H1 (cell line): Measurements from ENCODE around the gene STXBP2. TPM values are rescaled to one million over a fixed set of nuclear protein-coding genes. Genes with fewer than 3 reads are reported as not detected.

Experiments used
- CTBP2 ChIP-seq: IDR thresholded peaks from 2 replicates; pipeline ENCODE4 v1.7.0; 2011; ENCODE audit warnings: borderline replicate concordance, mild to moderate bottlenecking, moderate library complexity, mixed read lengths, low read length; ENCODE audit not compliant: insufficient read depth, insufficient read length
- KDM5A ChIP-seq: fragments of 200-600 bp; IDR thresholded peaks from 2 replicates; pipeline ENCODE4 v1.7.1; 2012; ENCODE audit warnings: mild to moderate bottlenecking, low read length, inconsistent platforms, mixed read lengths
- polyA plus RNA-seq, 7 experiments: library from polyadenylated mRNA; depleted of rRNA in 3 of 7; stranded (reverse) in 5 of 7; unstranded in 2 of 7; fragments of >200 nt in 5 of 7; fragments of 200-250 nt in 2 of 7; gene quantifications; 1 replicate in 5 of 7; 2 replicates in 1 of 7; 4 replicates in 1 of 7; pipeline versions ENCODE4 v1.2.1 to v1.2.3, GENCODE V29; 2011 to 2013; ENCODE audit warnings: missing spikeins in 2 of 7, mixed read lengths in 2 of 7
- total RNA-seq: library from RNA; stranded (reverse); fragmentation: NEBNext Ultra II Directional; extraction: Animal tissue kit (Norgen Biotek cat#: 25700); gene quantifications from 2 replicates; pipeline ENCODE4 v1.2.1, GENCODE V29; 2021

The STXBP2 gene
- total and polyA plus RNA-seq, 2 of the 8 experiments (the other 6 are each of a cell fraction or from before 2014, with no cell fraction given), result 52.9 to 53.8 TPM

DNA sequence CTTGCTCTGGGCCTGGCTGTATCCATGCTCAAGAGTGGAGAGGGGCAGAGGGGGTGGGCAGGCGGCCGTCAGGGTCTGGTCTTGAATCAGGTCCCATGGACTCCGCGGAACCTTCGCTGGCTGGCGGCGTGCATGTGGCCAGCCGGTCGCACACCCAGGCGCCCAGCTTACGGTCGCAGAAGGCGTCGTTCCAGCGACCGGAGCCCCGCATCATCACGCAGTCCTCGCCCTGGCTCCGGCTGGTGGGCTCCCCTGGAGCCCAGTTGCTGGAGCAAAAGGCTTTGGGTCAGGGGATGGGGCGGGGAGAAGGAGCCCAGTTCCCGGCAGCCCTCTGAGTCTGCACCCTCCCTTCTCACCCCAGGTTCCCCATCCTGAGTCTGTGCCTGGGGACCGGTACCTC, 52.3 kb downstream of the STXBP2 start (continued):
- TF ChIP-seq CTBP2 (no peak), KDM5A (no peak)
